ENCODE measurements around the gene ZNF69.

GRCh38 chr19:11948646-11949045 is 61.1 kb downstream of the ZNF69 start:
- no peak for TF ChIP-seq CREB1 (IDR thresholded peaks at IDR 0.05; ENCODE audit: low read depth)
- TF ChIP-seq CEBPB (IDR thresholded peaks at IDR 0.05): no peak
- TF ChIP-seq TCF12 (IDR thresholded peaks at IDR 0.05; ENCODE audit: low read depth): no peak
- TF ChIP-seq TAF1 (IDR thresholded peaks at IDR 0.05; ENCODE audit: low read depth): no peak
- TF ChIP-seq REST (IDR thresholded peaks at IDR 0.05; ENCODE audit: low read depth): no peak
- TF ChIP-seq EGR1 (IDR thresholded peaks at IDR 0.05): no peak
- TF ChIP-seq TEAD4 (IDR thresholded peaks at IDR 0.05): no peak
- no peak for TF ChIP-seq MAX (IDR thresholded peaks at IDR 0.05)

Data from Ishikawa (cell line).